Measurements from ENCODE around the gene KIF26B. TPM values are rescaled to one million over a fixed set of nuclear protein-coding genes. Genes with fewer than 3 reads are reported as not detected.

Gene KIF26B
- total RNA-seq, 1 donor from 2014 or later, result 69.7 TPM

DNA sequence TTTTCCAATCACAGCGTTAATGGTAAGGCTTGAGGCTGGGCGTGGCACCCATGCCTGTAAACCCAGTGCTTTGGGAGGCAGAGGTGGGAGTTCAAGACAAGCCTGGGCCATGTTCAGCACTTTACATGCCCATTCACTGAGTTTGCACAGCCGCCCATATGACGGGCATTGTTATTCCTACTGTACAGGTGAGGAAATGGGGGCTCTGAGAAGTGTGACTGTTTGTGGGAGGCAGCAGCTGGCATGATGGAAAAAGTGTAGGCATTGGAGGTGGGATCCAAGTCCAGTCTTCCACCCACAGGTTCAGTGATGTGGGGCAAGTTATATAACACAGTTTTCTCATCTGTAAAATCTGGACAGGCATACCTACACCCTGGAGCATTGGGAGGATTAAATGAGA is 445.9 kb downstream of the KIF26B start:
- Mint-ChIP-seq H3K9me3 (peaks cover 9% of the 10 kb centered on the region), H3K27me3 (ENCODE audit: low read depth) (no peaks in the 10 kb centered on the region), H3K27ac (no peak overlapping the region), H3K4me1 (peaks cover 23% of the 10 kb centered on the region), H3K36me3 (peaks cover 10% of the 10 kb centered on the region), H3K4me3 (no peak overlapping the region)
- DNase-seq (ENCODE audit: low spot score in 2 of 2, unreplicated experiment in 2 of 2), result no peak
- TF ChIP-seq, protein P1, sequence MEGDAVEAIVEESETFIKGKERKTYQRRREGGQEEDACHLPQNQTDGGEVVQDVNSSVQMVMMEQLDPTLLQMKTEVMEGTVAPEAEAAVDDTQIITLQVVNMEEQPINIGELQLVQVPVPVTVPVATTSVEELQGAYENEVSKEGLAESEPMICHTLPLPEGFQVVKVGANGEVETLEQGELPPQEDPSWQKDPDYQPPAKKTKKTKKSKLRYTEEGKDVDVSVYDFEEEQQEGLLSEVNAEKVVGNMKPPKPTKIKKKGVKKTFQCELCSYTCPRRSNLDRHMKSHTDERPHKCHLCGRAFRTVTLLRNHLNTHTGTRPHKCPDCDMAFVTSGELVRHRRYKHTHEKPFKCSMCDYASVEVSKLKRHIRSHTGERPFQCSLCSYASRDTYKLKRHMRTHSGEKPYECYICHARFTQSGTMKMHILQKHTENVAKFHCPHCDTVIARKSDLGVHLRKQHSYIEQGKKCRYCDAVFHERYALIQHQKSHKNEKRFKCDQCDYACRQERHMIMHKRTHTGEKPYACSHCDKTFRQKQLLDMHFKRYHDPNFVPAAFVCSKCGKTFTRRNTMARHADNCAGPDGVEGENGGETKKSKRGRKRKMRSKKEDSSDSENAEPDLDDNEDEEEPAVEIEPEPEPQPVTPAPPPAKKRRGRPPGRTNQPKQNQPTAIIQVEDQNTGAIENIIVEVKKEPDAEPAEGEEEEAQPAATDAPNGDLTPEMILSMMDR (IDR thresholded peaks at IDR 0.05; ENCODE audit: unreplicated experiment), result no peak

DNA sequence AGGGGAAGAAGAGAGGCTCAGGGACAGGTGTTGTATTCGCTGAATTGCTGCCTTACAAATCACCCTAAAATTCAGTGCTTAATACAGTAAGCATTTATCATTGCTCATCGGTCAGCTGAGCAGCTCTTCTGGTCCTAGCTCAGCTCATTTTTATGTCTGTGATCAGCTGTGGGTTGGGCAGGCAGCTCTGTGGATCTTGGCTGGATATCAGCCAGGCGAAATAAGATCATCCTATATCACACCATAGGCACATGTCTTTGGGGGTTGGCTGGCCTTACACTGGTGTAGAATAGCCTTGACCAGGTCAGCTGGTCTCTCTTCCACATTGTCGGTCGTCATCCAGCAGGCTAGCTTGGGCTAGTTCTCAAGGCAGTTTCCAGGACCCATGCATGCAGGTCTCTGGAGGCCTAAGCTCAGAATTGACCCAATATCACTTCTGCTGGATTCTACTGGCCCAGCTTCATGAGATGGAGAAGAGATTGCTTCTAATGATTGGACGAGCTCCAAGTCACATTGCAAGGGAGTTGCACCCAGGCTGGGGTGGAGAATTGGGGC is 448.6 kb downstream of the KIF26B start:
- Mint-ChIP-seq H3K9me3 (no peaks in the 10 kb centered on the region), H3K36me3 (peaks cover 13% of the 10 kb centered on the region), H3K4me3 (no peak overlapping the region), H3K4me1 (peaks cover 30% of the 10 kb centered on the region), H3K27me3 (ENCODE audit: low read depth) (peaks cover 10% of the 10 kb centered on the region), H3K27ac (no peak overlapping the region)
- TF ChIP-seq, protein P1 (IDR thresholded peaks at IDR 0.05; ENCODE audit: unreplicated experiment), result no peak
- peak in 1 of 2 experiments; percentile 24 for DNase-seq (ENCODE audit: low spot score in 2 of 2, unreplicated experiment in 2 of 2)

DNA sequence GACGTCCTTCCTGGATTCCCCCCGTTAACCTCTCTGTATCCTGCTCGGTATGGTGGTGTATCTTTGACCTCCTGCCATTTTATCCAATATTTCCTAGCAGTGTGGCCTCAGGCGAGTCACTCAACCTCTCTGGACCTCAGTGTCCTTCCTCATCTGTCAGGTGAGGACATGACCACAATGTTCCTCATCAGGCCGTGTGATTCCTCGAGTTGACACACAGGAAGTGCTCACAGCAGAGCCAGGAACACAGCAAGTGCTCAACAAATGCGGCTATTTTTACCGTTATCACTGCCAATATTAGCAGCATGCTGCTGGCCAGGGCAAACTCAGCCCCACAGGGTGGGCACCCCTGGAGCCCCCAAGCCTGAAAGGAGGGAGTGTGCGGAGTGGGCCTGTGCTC is 450.2 kb downstream of the KIF26B start:
- Mint-ChIP-seq H3K36me3 (peaks cover 13% of the 10 kb centered on the region), H3K27me3 (ENCODE audit: low read depth) (peaks cover 10% of the 10 kb centered on the region), H3K27ac (no peak overlapping the region), H3K9me3 (no peaks in the 10 kb centered on the region), H3K4me3 (no peak overlapping the region), H3K4me1 (peaks cover 22% of the 10 kb centered on the region)
- TF ChIP-seq, protein P1 (IDR thresholded peaks at IDR 0.05; ENCODE audit: unreplicated experiment), result no peak
- DNase-seq (ENCODE audit: low spot score in 2 of 2, unreplicated experiment in 2 of 2), result no peak

DNA sequence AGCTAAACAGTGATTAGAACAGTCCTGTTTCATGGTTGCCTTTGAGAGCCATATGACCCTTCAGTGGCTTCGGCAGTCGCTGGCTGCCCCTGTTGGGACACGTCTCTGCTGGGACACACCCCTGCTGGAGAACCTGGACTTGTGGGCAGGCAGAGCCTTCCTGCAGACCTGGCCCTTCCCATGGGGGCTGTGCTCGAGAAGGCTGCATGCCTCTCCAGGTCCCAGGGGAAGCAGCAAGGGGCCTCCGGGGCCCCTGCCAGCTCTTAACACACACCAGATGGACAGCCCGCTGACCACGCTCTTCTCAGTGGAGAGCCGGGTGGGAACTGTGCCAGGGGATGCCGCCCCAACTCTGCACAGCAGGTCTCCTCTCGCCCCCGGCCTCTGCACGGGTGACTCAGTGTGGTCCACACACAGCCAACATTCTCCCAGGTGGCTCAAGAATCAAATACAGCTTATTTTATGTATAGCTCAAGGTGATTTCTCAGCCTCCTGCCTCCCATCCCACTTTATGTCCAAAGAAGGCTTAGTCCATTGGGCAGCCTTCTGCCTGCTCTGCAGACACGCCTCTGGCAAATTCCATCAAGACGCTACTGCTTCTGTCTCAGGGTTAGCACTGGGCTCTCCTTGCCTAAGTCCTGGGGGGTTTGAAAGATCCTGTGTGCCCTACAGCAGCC is 450.8 kb downstream of the KIF26B start:
- TF ChIP-seq, protein P1 (IDR thresholded peaks at IDR 0.05; ENCODE audit: unreplicated experiment), result no peak
- Mint-ChIP-seq H3K4me3 (no peak overlapping the region), H3K27me3 (ENCODE audit: low read depth) (peaks cover 10% of the 10 kb centered on the region), H3K27ac (peak overlapping the region; percentile 53), H3K36me3 (peaks cover 13% of the 10 kb centered on the region), H3K9me3 (no peaks in the 10 kb centered on the region), H3K4me1 (peaks cover 22% of the 10 kb centered on the region)
- DNase-seq (ENCODE audit: low spot score in 2 of 2, unreplicated experiment in 2 of 2), result peak in 1 of 2 experiments; percentile 49

DNA sequence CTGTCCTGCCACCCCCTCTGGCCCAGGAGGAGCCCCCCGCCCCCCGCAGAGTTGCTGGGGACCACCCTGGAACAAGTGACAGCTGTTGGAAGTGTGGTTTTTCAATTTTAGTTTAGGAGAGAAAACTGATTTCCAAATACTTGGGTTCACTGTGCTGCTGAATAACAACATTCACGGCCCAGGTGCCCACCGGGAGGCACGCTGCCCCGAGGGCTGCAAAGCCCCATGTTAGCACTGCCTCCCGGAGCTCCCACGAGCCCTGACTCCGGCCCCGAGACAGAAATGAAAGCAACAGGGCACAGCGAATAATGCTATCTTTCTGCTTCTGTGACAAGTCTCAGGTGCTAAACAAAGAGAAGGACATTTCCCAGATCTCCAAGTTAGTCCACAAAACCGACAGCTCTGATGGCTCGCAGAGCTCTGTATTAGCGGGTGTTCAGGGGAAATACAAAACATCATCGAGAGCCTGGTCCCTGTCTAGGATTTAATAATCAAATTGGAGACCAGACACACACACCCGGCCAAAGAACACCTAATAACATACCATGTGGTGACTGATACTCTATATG is 451.5 kb downstream of the KIF26B start:
- TF ChIP-seq, protein P1 (IDR thresholded peaks at IDR 0.05; ENCODE audit: unreplicated experiment), result no peak
- peaks cover 13% of the 10 kb centered on the region for H3K36me3 Mint-ChIP-seq
- H3K27me3 Mint-ChIP-seq (ENCODE audit: low read depth), result peaks cover 10% of the 10 kb centered on the region
- no peak for DNase-seq (ENCODE audit: low spot score in 2 of 2, unreplicated experiment in 2 of 2)
- H3K4me3 Mint-ChIP-seq, result no peak overlapping the region
- H3K4me1 Mint-ChIP-seq, result peaks cover 22% of the 10 kb centered on the region
- H3K9me3 Mint-ChIP-seq, result no peaks in the 10 kb centered on the region
- H3K27ac Mint-ChIP-seq, result no peak overlapping the region

All from mesothelial cell of epicardium (in vitro differentiated cells).